ENCODE results near the gene SPECC1.
A peak's percentile ranks its signal among the peaks of the same experiment; 100 is the strongest.
"Not testable (repeated sequence)": the region's sequence is repeated elsewhere in the genome, so short reads cannot be mapped to it uniquely, and the experiment has no call there.

SPECC1 gene

GRCh38 chr17:20091174-20092029, 82.2 kb downstream of the SPECC1 start:
- no peak for DNase-seq
- intact Hi-C loops (cut with DNase I), result no loop called here

- intact Hi-C loops (cut with DNase I), result no loop called here
- DNase-seq, result no peak
Measured at GRCh38 chr17:20092261-20092867, 83.2 kb downstream of the SPECC1 start.

- intact Hi-C loops (cut with DNase I), result no loop called here
- no peak for DNase-seq
Measured at GRCh38 chr17:20092973-20093626, 83.9 kb downstream of the SPECC1 start.

- intact Hi-C loops (cut with DNase I), result loop anchor here (5.0 kb wide), 2 partner anchors 82 to 102 kb away; no protein-coding TSS in a partner anchor
Measured at GRCh38 chr17:20094777-20095176, 85.6 kb downstream of the SPECC1 start.

GRCh38 chr17:20095336-20096080, 86.3 kb downstream of the SPECC1 start:
- peak; percentile 69 to 96 (median 84) for DNase-seq
- intact Hi-C loops (cut with DNase I), result loop anchor here (5.0 kb wide), 2 partner anchors 83 to 103 kb away; no protein-coding TSS in a partner anchor

More at GRCh38 chr17:20094777-20095176, 85.6 kb downstream of the SPECC1 start:
- DNase-seq, result no peak

- intact Hi-C loops (cut with DNase I), result loop anchor here (5.0 kb wide), 2 partner anchors 84 to 104 kb away; no protein-coding TSS in a partner anchor
- DNase-seq, result no peak
Measured at GRCh38 chr17:20096430-20096829, 87.3 kb downstream of the SPECC1 start.

- no peak for DNase-seq
- intact Hi-C loops (cut with DNase I), result loop anchor here (5.0 kb wide), 2 partner anchors 85 to 105 kb away; no protein-coding TSS in a partner anchor
Measured at GRCh38 chr17:20097330-20097729, 88.2 kb downstream of the SPECC1 start.

- intact Hi-C loops (cut with DNase I), result loop anchor here (5.0 kb wide), 2 partner anchors 86 to 106 kb away; no protein-coding TSS in a partner anchor
- no peak for DNase-seq
Measured at GRCh38 chr17:20098314-20098713, 89.2 kb downstream of the SPECC1 start.

GRCh38 chr17:20100806-20101205, 91.6 kb downstream of the SPECC1 start:
- intact Hi-C loops (cut with DNase I); DNase-seq: not testable (repeated sequence)

- peak in 2 of 10 donors; percentile 24 to 84 for DNase-seq
- intact Hi-C loops (cut with DNase I), result no loop called here
Measured at GRCh38 chr17:20103454-20104446, 94.6 kb downstream of the SPECC1 start.

- DNase-seq, result no peak
- intact Hi-C loops (cut with DNase I), result no loop called here
Measured at GRCh38 chr17:20105539-20106280, 96.6 kb downstream of the SPECC1 start.

- DNase-seq; intact Hi-C loops (cut with DNase I): not testable (repeated sequence)
Measured at GRCh38 chr17:20106446-20106845, 97.3 kb downstream of the SPECC1 start.

GRCh38 chr17:20109076-20109475, 99.9 kb downstream of the SPECC1 start:
- intact Hi-C loops (cut with DNase I), result no loop called here
- no peak for DNase-seq

GRCh38 chr17:20111538-20111937, 102.4 kb downstream of the SPECC1 start:
- intact Hi-C loops (cut with DNase I), result no loop called here
- DNase-seq, result no peak

- intact Hi-C loops (cut with DNase I), result no loop called here
- no peak for DNase-seq
Measured at GRCh38 chr17:20114466-20114865, 105.3 kb downstream of the SPECC1 start.

GRCh38 chr17:20116683-20117309, 107.6 kb downstream of the SPECC1 start:
- peak in 4 of 10 donors; percentile 39 to 89 (median 52) for DNase-seq
- intact Hi-C loops (cut with DNase I), result loop anchor here (1.0 kb wide), 1 partner anchor 123 kb away; no protein-coding TSS in a partner anchor

- no peak for DNase-seq
- intact Hi-C loops (cut with DNase I), result no loop called here
Measured at GRCh38 chr17:20118280-20118679, 109.1 kb downstream of the SPECC1 start.

GRCh38 chr17:20120836-20121235, 111.7 kb downstream of the SPECC1 start:
- peak in 5 of 10 donors; percentile 18 to 76 (median 42) for DNase-seq
- intact Hi-C loops (cut with DNase I), result loop anchor here (1.0 to 10.0 kb wide), 4 partner anchors 64 to 200 kb away; partner anchors contain the start of gene SPECC1
